Ishikawa (cell line): ENCODE results near the gene S100A12.

Source experiments
- CEBPB ChIP-seq: IDR thresholded peaks from 2 replicates; pipeline ENCODE4 v1.6.1; 2012
- CREB1 ChIP-seq: IDR thresholded peaks from 2 replicates; pipeline ENCODE4 v1.6.1; 2012; ENCODE audit warnings: low read depth
- EGR1 ChIP-seq: IDR thresholded peaks from 2 replicates; pipeline ENCODE4 v1.6.1; 2012
- EP300 ChIP-seq: IDR thresholded peaks from 2 replicates; pipeline ENCODE4 v1.6.1; 2012; ENCODE audit warnings: borderline replicate concordance
- FOXM1 ChIP-seq: IDR thresholded peaks from 2 replicates; pipeline ENCODE4 v1.6.1; 2012; ENCODE audit warnings: low read depth, borderline replicate concordance
- MAX ChIP-seq: IDR thresholded peaks from 2 replicates; pipeline ENCODE4 v1.6.1; 2012
- NFIC ChIP-seq: IDR thresholded peaks from 2 replicates; pipeline ENCODE4 v1.6.1; 2012
- RAD21 ChIP-seq: IDR thresholded peaks from 2 replicates; pipeline ENCODE4 v1.6.1; 2012; ENCODE audit warnings: low read depth
- REST ChIP-seq: IDR thresholded peaks from 2 replicates; pipeline ENCODE4 v1.6.1; 2012; ENCODE audit warnings: low read depth, mild to moderate bottlenecking
- TAF1 ChIP-seq: IDR thresholded peaks from 2 replicates; pipeline ENCODE4 v1.6.1; 2012; ENCODE audit warnings: low read depth, mild to moderate bottlenecking
- TCF12 ChIP-seq: IDR thresholded peaks from 2 replicates; pipeline ENCODE4 v1.6.1; 2012; ENCODE audit warnings: low read depth
- TEAD4 ChIP-seq: IDR thresholded peaks from 2 replicates; pipeline ENCODE4 v1.6.1; 2012
- USF1 ChIP-seq: IDR thresholded peaks from 2 replicates; pipeline ENCODE4 v1.6.1; 2012
- YY1 ChIP-seq: IDR thresholded peaks from 2 replicates; pipeline ENCODE4 v1.6.1; 2012; ENCODE audit warnings: low read depth
- ZBTB7A ChIP-seq: IDR thresholded peaks from 2 replicates; pipeline ENCODE4 v1.6.1; 2012; ENCODE audit warnings: low read depth

The S100A12 gene

GRCh38 chr1:153343811-153344717, 31.4 kb downstream of the S100A12 start:
- TF ChIP-seq REST (no peak), NFIC (no peak), CREB1 (no peak), RAD21 (no peak), FOXM1 (no peak), TEAD4 (no peak), ZBTB7A (no peak), USF1 (no peak), TCF12 (no peak)

- no peak for TF ChIP-seq TEAD4
- no peak for TF ChIP-seq REST
- no peak for TF ChIP-seq TCF12
- no peak for TF ChIP-seq EP300
- no peak for TF ChIP-seq MAX
These were observed 32.3 kb downstream of the S100A12 start for GRCh38 chr1:153343040-153343681.

GRCh38 chr1:153342178-153342577, 33.2 kb downstream of the S100A12 start:
- TF ChIP-seq MAX (no peak), CEBPB (no peak), FOXM1 (no peak), REST (no peak), TAF1 (no peak)

- TF ChIP-seq YY1 (no peak), EGR1 (no peak), NFIC (no peak), USF1 (no peak), EP300 (no peak), MAX (no peak), TCF12 (no peak), REST (no peak), ZBTB7A (no peak), RAD21 (no peak), CREB1 (no peak), TAF1 (no peak)
These were observed 33.9 kb downstream of the S100A12 start for GRCh38 chr1:153341431-153341934.
